A549 (cell line): Measurements from ENCODE around the gene PPIL4. TPM values are rescaled to one million over a fixed set of nuclear protein-coding genes. Genes with fewer than 3 reads are reported as not detected.
"Not testable (repeated sequence)": the region's sequence is repeated elsewhere in the genome, so short reads cannot be mapped to it uniquely, and the experiment has no call there.

Experiments
- ATAC-seq, 2 experiments: fragments of 200-7000 bp in 1 of 2; fragments of >200 bp in 1 of 2; cut with Nextera tagmentation in 1 of 2; cut with Tn5 transposase in 1 of 2; 3 replicates each; pipeline versions ENCODE4 v1.8.0 to v1.9.1; 2018 to 2020; ENCODE audit warnings: mild to moderate bottlenecking in 1 of 2, moderate library complexity in 1 of 2
- CTCF ChIA-PET: fragments of 300-600 bp; sonication (Branson Sonifier 250); formaldehyde crosslinking; extraction: SDS; loops from one replicate; lab custom pipeline; 2021; ENCODE audit warnings: antibody characterized with exemption, inconsistent platforms; lab: Yijun Ruan, JAX
- POLR2A ChIA-PET: fragments of 350-600 bp; formaldehyde crosslinking; extraction: SDS; loops from one replicate; lab custom pipeline; 2021; ENCODE audit warnings: antibody characterized with exemption, inconsistent platforms; lab: Yijun Ruan, JAX
- DNase-seq, 2 experiments: peaks; one replicate each; pipeline versions ENCODE4 v3.0.0 to v3.0.0-alpha.2; 2011 to 2016; ENCODE audit warnings: low read depth in 1 of 2, low spot score in 1 of 2
- FAIRE-seq: peaks from 2 replicates; lab custom pipeline; 2011; peaks lifted over from hg19 to GRCh38; lab: Jason Lieb, UNC
- H3K27ac ChIP-seq, 2 experiments: fragments of >200 bp; sonication (Bioruptor Twin); formaldehyde crosslinking; 3 replicates each; pipeline ENCODE4 v1.5.1; 2016 to 2017
- H3K4me1 ChIP-seq: fragments of >200 bp; sonication (Bioruptor Twin); formaldehyde crosslinking; 3 replicates; pipeline ENCODE4 v1.6.1; 2016
- H3K4me2 ChIP-seq: fragments of >200 bp; sonication (Bioruptor Twin); formaldehyde crosslinking; 3 replicates; pipeline ENCODE4 v1.6.1; 2016
- H3K4me3 ChIP-seq: fragments of >200 bp; sonication (Bioruptor Twin); formaldehyde crosslinking; 3 replicates; pipeline ENCODE4 v1.5.1; 2016
- H3K9me3 ChIP-seq: fragments of >200 bp; sonication (Bioruptor Twin); formaldehyde crosslinking; 3 replicates; pipeline ENCODE4 v1.6.1; 2016
- CBX8 ChIP-seq: fragments of 200-600 bp; sonication (generic); IDR thresholded peaks from 2 replicates; pipeline ENCODE4 v1.6.1; 2016
- CEBPB ChIP-seq, 2 experiments: fragments of >200 bp in 1 of 2; sonication (Bioruptor Twin) in 1 of 2; formaldehyde crosslinking in 1 of 2; IDR thresholded peaks; 2 replicates each; pipeline ENCODE4 v1.6.1; 2012 to 2016
- CHD4 ChIP-seq: fragments of 200-600 bp; sonication (generic); IDR thresholded peaks from 2 replicates; pipeline ENCODE4 v1.6.1; 2016; ENCODE audit warnings: antibody characterized with exemption, mild to moderate bottlenecking, borderline replicate concordance
- EP300 ChIP-seq, 2 experiments: fragments of >200 bp; sonication (Bioruptor Twin); formaldehyde crosslinking; IDR thresholded peaks; 2 replicates in 1 of 2; 3 replicates in 1 of 2; pipeline ENCODE4 v1.6.1; 2016 to 2017
- ESRRA ChIP-seq: fragments of 150-350 bp; IDR thresholded peaks from 2 replicates; pipeline ENCODE4 v1.6.1; 2014; ENCODE audit warnings: mild to moderate bottlenecking, low read length, borderline replicate concordance
- FOSB ChIP-seq: fragments of 250-450 bp; sonication (Bioruptor Pico); IDR thresholded peaks from 2 replicates; pipeline ENCODE4 v1.5.0; 2020; ENCODE audit warnings: mild to moderate bottlenecking, moderate library complexity
- HDAC2 ChIP-seq: fragments of 200-600 bp; sonication (generic); IDR thresholded peaks from 2 replicates; pipeline ENCODE4 v1.6.1; 2016
- HOXB13 ChIP-seq: fragments of 250-450 bp; sonication (Bioruptor Pico); IDR thresholded peaks from 2 replicates; pipeline ENCODE4 v1.5.0; 2020; ENCODE audit warnings: low read depth, mild to moderate bottlenecking, moderate library complexity
- KDM5A ChIP-seq: fragments of 200-600 bp; sonication (generic); IDR thresholded peaks from 2 replicates; pipeline ENCODE4 v1.6.1; 2016; ENCODE audit warnings: antibody characterized with exemption, mild to moderate bottlenecking
- MAFK ChIP-seq: fragments of 450-650 bp; IDR thresholded peaks from 2 replicates; pipeline ENCODE4 v1.6.1; 2014; ENCODE audit not compliant: partially characterized antibody
- MAX ChIP-seq: IDR thresholded peaks from 2 replicates; pipeline ENCODE4 v1.6.1; 2012
- MAZ ChIP-seq: fragments of 150-350 bp; IDR thresholded peaks from 2 replicates; pipeline ENCODE4 v1.6.1; 2014; ENCODE audit warnings: antibody characterized with exemption, low read depth, low read length, borderline replicate concordance
- NFE2L2 ChIP-seq: fragments of 150-350 bp; conservative IDR thresholded peaks from 2 replicates; pipeline ENCODE4 v1.6.1; 2014; ENCODE audit warnings: low read length
- PBX3 ChIP-seq: IDR thresholded peaks from 2 replicates; pipeline ENCODE4 v1.6.1; 2012
- PHF8 ChIP-seq: fragments of 200-600 bp; sonication (generic); IDR thresholded peaks from 2 replicates; pipeline ENCODE4 v1.6.1; 2016; ENCODE audit warnings: low read depth, mild to moderate bottlenecking, antibody characterized with exemption, moderate library complexity, borderline replicate concordance
- POLR2AphosphoS2 ChIP-seq: conservative IDR thresholded peaks from 2 replicates; pipeline ENCODE4 v1.6.1; 2012; ENCODE audit warnings: low read length, improper control_type of control experiment, inconsistent platforms
- RARB ChIP-seq: fragments of 250-450 bp; sonication (Bioruptor Pico); IDR thresholded peaks from 2 replicates; pipeline ENCODE4 v1.8.0; 2021; ENCODE audit warnings: mild to moderate bottlenecking, moderate library complexity
- REST ChIP-seq: fragments of 200-600 bp; sonication (generic); IDR thresholded peaks from 2 replicates; pipeline ENCODE4 v1.6.1; 2016; ENCODE audit warnings: antibody characterized with exemption, mild to moderate bottlenecking, moderate library complexity
- SREBF2 ChIP-seq: fragments of 450-650 bp; IDR thresholded peaks from 2 replicates; pipeline ENCODE4 v1.6.1; 2014; ENCODE audit warnings: mild to moderate bottlenecking, moderate library complexity
- USF2 ChIP-seq: fragments of 450-650 bp; IDR thresholded peaks from 2 replicates; pipeline ENCODE4 v1.6.1; 2014; ENCODE audit warnings: antibody characterized with exemption
- ZC3H11A ChIP-seq: fragments of 450-650 bp; IDR thresholded peaks from 2 replicates; pipeline ENCODE4 v1.6.1; 2014; ENCODE audit warnings: antibody characterized with exemption, mild to moderate bottlenecking
- ZNF302 ChIP-seq: fragments of 250-450 bp; sonication (Bioruptor Pico); IDR thresholded peaks from 2 replicates; pipeline ENCODE4 v1.9.0; 2021; ENCODE audit warnings: inconsistent platforms, mild to moderate bottlenecking, moderate library complexity
- WGBS: methylation state at CpG from one replicate; pipeline ENCODE4 v1.1.6; 2017; ENCODE audit errors: missing lambda C conversion rate; 5-methylcytosine and 5-hydroxymethylcytosine counted together
- polyA plus RNA-seq, 4 experiments: library from polyadenylated mRNA; depleted of rRNA in 3 of 4; stranded (reverse); fragments of >200 nt; fragmentation: RNase III in 1 of 4; extraction: RNeasy Plus Mini Kit Qiagen cat#74134 plus additional on column Dnase treatment in 1 of 4; gene quantifications; 2 replicates in 3 of 4; 3 replicates in 1 of 4; pipeline ENCODE4 v1.2.3, GENCODE V29; 2011 to 2017
- TF ChIP-seq, protein P1 (sequence below): fragments of >200 bp; sonication (Bioruptor Twin); formaldehyde crosslinking; IDR thresholded peaks from 3 replicates; pipeline ENCODE4 v1.6.1; 2016

Gene PPIL4
- polyA plus RNA-seq, 2 of the 4 experiments (the other 2 are of a cell fraction) = 12.1 to 17.2 TPM

DNA sequence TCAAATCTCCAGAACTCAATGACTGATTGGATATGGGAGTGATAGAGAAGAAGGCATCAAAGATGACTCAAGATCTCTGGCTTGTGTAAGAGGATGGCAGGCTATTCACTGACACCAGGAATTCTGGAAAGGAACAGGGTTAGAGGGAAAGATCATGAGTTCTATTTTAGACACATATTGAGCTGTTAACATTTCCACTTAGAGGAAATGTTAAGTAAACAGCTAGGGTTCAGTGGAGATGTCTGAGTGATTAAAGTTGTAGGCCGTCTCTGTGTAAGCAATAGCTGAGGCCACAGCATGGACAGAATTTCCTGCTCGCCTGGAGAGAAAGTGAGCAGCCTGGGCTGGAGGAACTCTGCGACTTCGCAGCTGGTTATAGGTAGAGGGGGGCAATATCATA is 82.1 kb downstream of the PPIL4 start:
- ChIA-PET CTCF (interaction anchor here (1.0 to 1.4 kb wide), 2 partner anchors 9 to 32 kb away, joined by 3 to 5 read pairs; no protein-coding TSS in a partner anchor), POLR2A (no interaction called here)
- TF ChIP-seq EP300 (IDR thresholded peaks at IDR 0.05) (no peak), PHF8 (no peak), FOSB (CRISPR knock-in tag) (no peak), KDM5A (no peak), MAZ (no peak), USF2 (no peak)
- Histone ChIP-seq H3K4me3 (no peak overlapping the region), H3K4me2 (no peak overlapping the region), H3K27ac (no peak overlapping the region), H3K4me1 (no peaks in the 10 kb centered on the region), H3K9me3 (no peaks in the 10 kb centered on the region)
- WGBS = 76% methylated on average over 4 of the region's 4 CpGs
- FAIRE-seq (no peak), DNase-seq (no peak), ATAC-seq (no peak)

DNA sequence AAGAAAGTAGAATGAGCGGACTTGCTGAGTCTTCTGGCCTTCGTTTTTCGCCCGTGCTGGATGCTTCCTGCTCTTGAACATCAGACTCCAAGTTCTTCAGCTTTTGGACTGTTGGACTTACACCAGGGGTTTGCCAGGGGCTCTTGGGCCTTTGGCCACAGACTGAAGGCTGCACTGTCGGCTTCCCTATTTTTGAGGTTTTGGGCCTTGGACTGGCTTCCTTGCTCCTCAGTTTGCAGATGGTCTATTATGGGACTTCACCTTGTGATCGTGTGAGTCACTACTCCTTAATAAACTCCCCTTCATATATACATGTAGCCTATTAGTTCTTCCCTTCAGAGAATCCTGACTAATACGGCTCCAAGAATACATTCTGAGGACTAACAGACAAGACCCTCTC is 83.1 kb downstream of the PPIL4 start:
- ATAC-seq, H3K4me2 ChIP-seq, H3K9me3 ChIP-seq, H3K4me3 ChIP-seq, POLR2A ChIA-PET, FAIRE-seq, H3K4me1 ChIP-seq, DNase-seq, H3K27ac ChIP-seq: not testable (repeated sequence)
- WGBS = 92% methylated on average over 7 of the region's 7 CpGs
- CTCF ChIA-PET = interaction anchor here (0.9 to 1.4 kb wide), 2 partner anchors 31 to 45 kb away, joined by 3 to 5 read pairs; no protein-coding TSS in a partner anchor

GRCh38 chr6:149461670-149462069 is 84.2 kb downstream of the PPIL4 start:
- no peak for DNase-seq
- WGBS = 73% methylated on average over 5 of the region's 5 CpGs
- TF ChIP-seq ESRRA = no peak
- no peak for TF ChIP-seq MAX
- no peak for TF ChIP-seq PHF8
- TF ChIP-seq MAZ = no peak
- no peak for TF ChIP-seq NFE2L2
- TF ChIP-seq, protein P1, sequence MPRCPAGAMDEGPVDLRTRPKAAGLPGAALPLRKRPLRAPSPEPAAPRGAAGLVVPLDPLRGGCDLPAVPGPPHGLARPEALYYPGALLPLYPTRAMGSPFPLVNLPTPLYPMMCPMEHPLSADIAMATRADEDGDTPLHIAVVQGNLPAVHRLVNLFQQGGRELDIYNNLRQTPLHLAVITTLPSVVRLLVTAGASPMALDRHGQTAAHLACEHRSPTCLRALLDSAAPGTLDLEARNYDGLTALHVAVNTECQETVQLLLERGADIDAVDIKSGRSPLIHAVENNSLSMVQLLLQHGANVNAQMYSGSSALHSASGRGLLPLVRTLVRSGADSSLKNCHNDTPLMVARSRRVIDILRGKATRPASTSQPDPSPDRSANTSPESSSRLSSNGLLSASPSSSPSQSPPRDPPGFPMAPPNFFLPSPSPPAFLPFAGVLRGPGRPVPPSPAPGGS = no peak
- no peak for TF ChIP-seq MAFK
- no peak for TF ChIP-seq ZNF302 (CRISPR knock-in tag)
- TF ChIP-seq ZC3H11A = no peak
- TF ChIP-seq CEBPB (IDR thresholded peaks at IDR 0.05) = no peak
- TF ChIP-seq HDAC2 = no peak
- TF ChIP-seq HOXB13 (CRISPR knock-in tag) = no peak
- no peak for TF ChIP-seq CBX8
- TF ChIP-seq SREBF2 = no peak
- no peak for TF ChIP-seq REST
- TF ChIP-seq RARB (CRISPR knock-in tag) = no peak
- no peak for TF ChIP-seq KDM5A
- TF ChIP-seq CHD4 = no peak
- TF ChIP-seq POLR2AphosphoS2 = no peak
- no peak for TF ChIP-seq PBX3
- TF ChIP-seq, all 56 proteins: peak for 0
- no peak overlapping the region for H3K4me3 ChIP-seq
- ATAC-seq (no peak), FAIRE-seq (no peak)
- no peak overlapping the region for H3K4me2 ChIP-seq
- no peaks in the 10 kb centered on the region for H3K9me3 ChIP-seq
- H3K4me1 ChIP-seq = no peaks in the 10 kb centered on the region
- POLR2A ChIA-PET = no interaction called here
- CTCF ChIA-PET = interaction anchor here (0.8 kb wide), 1 partner anchor 30 kb away, joined by 5 read pairs; no protein-coding TSS in a partner anchor
- H3K27ac ChIP-seq = no peak overlapping the region

- H3K27ac ChIP-seq, FAIRE-seq, H3K4me3 ChIP-seq, CTCF ChIA-PET, H3K4me2 ChIP-seq, H3K4me1 ChIP-seq, DNase-seq, H3K9me3 ChIP-seq, POLR2A ChIA-PET, ATAC-seq: not testable (repeated sequence)
- 53% methylated on average over 3 of the region's 3 CpGs for WGBS
Observed at GRCh38 chr6:149460249-149460648, 85.6 kb downstream of the PPIL4 start.
